Activated CD4-positive, alpha-beta T cell treated with anti-CD3 and anti-CD28 coated beads for 1 hour (primary cell): ENCODE results near the gene ABR.
"Not testable (repeated sequence)": the region's sequence is repeated elsewhere in the genome, so short reads cannot be mapped to it uniquely, and the experiment has no call there.

Experiments
- DNase-seq: peaks from one replicate; pipeline ENCODE4 v3.0.0-alpha.2; 2020

Gene ABR

DNA sequence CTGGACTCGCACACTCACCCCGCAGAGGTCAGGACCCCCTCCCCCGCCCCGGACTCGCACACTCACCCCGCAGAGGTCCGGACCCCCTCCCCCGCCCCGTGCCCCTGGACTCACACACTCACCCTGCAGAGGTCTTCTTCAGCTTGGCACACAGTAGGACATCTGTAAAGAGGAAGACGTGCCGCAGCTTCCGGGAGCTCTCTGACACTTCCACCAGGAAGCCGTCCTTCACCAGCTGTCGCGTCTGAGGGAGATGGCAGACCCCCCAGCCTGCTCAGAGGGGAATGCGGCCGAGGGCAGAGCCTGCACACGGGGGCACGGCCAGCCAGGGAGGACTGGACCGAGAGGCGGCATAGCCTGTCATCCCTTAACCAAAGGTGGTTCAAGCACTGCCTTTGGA lies 109.9 kb downstream of the ABR start:
- no peak for DNase-seq

DNA sequence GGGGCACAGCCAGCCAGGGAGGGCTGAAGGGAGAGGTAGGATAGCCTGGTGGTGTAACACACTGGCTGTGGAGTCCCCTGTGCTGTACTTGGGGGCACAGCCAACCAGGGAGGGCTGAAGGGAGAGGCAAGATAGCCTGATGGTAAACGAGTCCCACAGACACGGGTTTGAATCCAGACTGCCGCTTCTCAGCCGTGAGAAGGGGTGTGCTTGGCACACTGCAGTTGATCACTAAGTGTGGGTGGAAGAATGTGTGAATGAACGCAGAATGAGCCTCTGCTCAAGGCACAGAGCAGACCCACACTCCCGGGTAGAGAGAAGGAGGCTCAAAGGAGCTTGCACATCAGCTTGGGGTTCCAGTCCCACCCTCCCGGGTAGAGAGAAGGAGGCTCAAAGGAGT lies 111.4 kb downstream of the ABR start:
- no peak for DNase-seq

DNA sequence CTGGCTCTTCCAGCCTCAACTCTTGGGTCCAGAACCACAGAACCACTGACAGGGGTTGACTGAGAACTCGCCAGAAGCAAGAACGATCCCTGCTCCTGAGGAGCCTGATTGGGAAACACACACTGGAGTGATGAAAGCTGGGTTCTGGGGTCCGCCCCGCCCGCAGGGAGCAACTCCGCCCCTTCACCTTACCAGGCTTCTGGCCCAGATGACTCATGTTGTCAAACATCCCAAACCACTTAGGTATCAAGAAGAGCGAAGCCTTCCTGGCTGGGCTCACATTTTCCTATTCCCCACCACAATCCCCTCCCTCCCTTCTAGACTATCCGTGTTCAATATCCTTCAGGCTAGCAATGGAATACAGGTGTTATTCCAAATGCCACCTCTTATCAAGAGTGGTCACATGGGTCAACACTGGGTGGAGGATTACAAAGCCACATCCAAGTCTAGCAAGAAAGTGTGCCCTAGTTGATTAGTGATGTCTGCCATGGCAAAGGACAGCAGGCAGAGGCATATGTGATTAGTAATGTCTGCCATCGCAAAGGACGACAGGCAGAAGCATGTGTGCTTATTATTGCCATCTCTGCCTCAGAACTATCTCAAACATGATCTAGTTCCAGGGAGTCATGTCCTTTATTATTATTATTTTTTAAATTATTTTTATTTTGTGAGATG lies 112.4 kb downstream of the ABR start:
- DNase-seq = no peak

DNA sequence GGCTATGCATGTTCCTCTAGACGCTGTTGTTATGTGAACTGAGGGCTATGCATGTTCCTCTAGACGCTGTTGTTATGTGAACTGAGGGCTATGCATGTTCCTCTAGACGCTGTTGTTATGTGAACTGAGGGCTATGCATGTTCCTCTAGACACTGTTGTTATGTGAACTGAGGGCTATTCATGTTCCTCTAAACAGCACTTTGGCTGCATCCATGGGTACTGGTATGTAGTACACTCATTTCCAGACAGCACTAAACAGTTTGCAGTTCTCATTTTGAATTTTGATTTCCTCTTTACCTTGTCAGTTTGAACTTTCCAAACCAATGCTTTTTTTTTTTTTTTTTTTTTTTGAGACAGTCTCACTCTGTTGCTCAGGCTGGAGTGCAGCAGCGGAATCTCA lies 114.4 kb downstream of the ABR start:
- DNase-seq = not testable (repeated sequence)

DNA sequence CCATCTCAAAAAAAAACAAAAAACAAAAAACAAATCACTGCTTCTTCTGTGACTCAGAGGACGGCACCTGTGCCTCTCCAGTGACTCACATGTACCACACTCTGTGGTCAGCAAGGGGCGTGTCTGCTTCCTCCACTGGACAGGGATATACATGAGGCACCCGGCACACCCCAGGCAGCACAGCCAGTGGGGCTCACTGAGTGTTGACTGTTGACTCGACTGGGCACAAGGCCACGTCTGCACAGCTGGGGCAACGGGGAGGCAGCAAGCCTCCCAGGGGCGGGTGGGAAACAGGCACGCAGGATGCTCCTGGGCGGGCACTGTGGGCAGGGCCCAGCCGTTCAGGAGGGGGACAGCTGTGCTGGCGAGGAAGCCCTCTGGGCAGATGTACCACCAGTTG lies 118.8 kb downstream of the ABR start:
- DNase-seq = no peak

DNA sequence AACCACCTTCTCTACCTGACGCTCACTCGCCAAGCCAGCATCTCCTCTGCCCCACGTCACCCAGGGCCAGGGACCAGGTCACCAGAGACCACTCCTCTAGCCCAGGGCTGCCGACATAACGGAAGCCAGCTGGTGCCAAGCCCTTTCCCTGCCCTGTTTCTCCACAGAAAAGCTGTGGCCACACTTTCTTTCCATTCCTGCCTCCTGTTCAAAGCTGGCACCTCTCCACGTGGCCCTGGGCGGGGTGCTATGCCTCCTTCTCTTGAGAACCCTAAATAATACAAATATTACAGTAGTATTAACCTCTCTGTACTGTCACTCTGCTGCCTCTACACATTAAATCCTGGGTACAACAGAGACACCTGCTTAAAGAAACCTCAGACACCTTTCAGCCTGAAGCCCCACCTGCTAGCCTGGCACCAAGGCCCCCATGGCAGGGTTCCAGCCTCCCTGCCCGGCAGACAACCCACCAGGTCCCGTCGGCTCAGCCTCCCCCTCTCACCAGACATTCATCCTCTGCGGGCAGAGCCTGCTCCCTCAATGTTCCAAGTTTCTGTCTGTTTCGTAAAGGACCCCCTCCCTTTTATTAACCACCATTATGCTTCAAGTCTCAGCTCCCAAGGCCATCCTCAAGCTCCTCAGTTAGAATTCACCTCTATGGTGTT lies 120.5 kb downstream of the ABR start:
- DNase-seq = no peak

DNA sequence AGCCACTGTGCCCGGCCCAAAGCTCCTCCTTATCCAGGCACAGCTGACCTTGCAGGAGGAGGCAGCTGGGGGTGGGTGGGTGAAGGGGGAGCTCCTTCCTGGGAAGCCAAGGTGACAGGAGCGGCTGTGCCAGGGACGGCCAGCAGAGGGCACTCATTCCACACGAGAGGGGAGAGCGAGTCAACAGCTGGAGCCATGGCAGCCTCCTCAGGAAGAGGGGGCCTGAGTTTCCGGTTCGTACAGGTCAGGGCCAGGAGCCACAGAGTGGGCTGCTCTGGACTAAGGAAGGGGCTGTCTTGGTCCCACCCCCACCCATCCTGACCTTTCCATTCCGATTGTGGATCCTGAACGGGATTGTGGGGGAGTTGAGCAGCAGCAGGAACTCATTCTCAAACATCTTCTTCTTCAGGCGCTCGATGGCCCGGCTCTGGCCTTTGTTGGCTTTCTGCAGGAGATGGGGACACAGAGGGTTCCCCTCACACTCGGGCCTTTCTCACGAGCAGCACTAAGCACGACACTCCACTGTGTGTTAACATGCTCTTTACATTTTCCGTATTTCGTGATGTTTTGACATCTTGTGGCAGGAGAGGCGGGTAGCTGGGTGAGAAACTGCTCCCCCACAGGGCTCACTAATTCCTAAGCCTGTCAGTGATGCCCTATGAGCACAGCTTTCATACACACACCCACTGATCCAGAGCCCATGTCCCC lies 121.2 kb downstream of the ABR start:
- DNase-seq = peak; percentile 15

DNA sequence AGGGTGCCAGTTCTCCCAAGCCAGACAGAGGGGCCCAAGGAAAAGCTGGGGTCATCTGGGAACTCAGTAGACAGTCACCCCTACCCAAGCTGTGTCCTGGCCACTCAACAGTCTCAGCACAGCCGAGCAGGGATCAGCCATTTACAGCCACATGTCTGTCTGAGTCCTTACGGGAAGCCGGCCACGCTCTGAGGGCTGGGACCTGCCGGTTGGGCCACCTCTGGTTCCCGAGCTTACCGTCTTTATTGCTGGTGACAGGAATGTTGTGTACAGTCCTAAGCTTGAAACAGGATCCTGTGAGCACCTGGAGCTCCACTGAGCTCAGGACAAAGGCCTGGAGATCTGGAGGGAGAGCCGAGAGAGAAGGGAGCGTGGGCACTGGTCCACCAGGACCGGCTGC lies 123.0 kb downstream of the ABR start:
- no peak for DNase-seq

DNA sequence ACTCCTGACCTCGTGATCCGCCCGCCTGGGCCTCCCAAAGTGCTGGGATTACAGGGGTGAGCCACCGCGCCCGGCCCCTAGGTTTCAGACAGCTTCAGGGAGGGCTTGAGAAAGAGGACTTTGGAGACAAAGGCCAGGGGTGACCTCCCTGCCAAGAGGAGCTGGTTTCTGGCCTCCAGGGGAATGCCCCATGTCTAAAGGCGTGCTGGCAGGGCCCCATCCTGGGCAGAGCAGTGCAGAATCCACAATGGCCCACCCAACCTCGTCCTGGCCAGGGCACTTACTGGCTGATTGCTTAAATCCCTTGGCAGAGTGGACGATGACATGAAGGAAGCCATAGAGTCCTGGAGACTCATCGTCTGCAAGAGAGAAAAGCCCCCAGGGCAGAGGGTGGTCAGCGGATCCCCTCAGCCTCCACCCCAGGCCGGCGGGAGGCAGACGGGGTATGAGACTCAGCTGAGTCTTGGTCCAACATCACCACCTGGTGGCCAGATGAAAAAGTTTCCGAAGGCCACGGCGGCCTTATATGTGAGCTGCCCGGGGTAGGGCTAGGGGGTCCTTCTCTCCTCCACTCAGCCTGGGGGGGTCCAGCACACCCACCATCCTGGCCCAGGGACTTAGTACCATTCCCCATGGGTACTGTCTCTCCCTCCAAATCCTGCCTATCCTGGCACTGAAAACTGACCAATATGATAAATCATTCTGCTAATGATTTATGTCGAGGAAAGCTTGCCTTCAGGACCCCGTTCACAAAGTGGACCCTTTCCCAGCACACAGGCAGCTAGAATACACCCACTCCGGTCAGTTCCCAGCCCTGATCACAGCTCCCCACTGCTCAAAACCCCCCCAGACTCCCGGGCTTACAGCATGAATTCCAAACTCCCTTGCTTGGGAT lies 123.8 kb downstream of the ABR start:
- DNase-seq = peak; percentile 15

DNA sequence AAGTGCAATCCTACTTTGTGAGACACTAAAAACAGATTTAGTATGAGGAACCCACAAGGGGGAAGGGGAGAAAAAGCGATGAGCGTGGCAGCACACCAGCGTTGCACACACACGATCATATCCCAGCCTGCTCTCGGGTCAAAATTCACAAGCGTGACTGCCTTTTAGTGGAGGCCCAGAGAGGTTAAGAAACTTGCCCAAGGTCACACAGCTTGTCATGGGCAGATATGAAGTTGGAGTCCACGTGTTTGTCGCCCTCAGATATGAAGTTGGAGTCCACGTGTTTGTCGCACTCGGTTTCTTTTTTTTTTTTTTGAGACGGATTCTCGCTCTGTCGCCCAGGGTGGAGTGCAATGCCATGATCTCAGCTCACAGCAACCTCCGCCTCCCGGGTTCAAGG lies 124.5 kb downstream of the ABR start:
- no peak for DNase-seq

DNA sequence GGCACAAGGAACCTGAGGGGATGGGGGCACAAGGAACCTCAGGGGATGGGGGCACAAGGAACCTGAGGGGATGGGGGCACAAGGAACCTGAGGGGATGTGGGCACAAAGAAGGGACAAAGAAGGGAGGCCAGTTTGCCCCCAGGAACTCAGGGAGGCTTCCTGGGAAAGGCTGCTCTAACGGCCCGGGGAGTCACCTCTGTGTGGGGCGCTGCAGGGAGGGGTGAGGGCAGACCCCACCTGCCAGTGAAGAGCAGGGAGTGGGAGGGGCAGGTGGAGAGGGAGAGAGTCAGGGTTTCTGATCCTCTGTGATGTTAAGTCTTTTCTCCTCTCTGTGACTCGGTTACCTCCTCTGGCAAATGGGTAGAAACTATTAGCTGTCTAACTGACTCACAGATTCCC lies 125.1 kb downstream of the ABR start:
- DNase-seq = no peak

DNA sequence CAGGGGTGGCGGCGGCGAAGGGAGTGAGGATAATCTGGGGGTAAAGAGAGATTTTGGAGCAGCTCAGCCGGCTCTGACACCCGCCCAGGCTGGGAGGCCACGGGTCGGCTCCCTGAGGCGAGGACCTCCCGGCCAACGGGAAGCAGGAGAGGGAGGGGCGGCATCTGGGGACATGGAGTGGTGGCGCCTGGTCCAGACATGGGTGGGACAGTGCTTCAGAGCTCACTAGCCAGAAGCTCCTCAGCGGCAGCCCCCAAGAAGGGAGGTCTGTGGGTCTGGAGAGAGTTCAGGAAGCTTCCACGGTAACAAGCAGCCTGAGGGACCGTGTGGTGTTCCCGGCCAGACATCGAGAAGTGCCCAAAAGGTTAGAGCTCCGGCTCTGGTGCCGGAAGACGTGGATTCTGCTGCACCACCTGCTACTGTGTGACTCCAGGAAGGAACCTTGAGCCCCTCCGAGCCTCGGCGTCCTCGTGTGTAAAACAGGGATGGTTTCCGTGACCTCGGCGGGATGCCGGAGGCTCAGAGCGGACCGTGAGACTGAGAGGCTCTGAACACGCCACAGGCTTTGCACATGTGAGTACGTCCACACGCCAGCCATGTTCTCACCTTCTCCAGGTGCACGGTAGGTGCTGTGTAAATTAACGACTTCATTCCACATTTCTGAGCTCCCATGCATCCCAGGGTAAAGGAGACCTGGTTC lies 126.0 kb downstream of the ABR start:
- DNase-seq = no peak

DNA sequence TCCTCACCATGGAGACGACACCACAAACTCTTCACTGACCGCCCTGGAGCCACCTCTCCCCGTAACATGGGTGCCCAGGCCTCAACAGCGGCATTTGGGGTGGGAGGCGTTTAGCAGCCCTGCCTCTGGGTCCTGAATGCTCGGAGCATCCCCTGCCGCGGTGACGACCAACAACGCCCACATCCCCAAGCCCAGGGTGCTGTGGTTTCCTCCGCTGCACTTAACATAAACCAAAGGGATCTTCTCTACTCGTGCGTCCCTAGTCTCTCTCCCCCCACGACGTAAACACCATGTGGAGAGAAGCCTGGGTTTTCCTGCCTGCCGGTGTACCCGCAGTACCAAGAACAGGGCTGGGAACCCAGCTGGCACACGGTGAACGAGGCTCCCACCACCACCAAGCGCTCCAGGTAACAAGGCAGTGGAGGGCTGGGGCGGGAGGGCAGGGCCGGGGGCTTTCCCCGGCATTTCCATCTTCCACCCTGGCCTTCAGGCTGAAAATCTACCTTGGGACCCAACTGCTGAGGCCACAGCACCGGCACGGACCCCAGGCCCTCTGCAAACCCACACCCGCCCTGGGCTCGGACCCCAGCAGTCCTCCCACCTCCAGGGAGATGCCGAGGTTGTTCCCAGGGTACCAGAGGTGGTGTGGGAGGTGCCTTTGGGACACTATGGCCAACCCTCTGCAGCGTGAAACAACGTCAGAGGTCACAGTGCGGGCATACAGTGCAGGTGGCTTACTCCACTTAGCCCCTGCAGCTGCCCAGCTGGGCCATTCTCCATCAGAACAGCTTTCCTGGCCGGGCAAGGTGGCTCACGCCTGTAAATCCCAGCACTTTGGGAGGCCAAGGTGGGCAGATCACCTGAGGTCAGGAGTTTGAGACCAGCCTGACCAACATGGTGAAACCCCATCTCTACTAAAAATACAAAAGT lies 128.5 kb downstream of the ABR start:
- DNase-seq = no peak

DNA sequence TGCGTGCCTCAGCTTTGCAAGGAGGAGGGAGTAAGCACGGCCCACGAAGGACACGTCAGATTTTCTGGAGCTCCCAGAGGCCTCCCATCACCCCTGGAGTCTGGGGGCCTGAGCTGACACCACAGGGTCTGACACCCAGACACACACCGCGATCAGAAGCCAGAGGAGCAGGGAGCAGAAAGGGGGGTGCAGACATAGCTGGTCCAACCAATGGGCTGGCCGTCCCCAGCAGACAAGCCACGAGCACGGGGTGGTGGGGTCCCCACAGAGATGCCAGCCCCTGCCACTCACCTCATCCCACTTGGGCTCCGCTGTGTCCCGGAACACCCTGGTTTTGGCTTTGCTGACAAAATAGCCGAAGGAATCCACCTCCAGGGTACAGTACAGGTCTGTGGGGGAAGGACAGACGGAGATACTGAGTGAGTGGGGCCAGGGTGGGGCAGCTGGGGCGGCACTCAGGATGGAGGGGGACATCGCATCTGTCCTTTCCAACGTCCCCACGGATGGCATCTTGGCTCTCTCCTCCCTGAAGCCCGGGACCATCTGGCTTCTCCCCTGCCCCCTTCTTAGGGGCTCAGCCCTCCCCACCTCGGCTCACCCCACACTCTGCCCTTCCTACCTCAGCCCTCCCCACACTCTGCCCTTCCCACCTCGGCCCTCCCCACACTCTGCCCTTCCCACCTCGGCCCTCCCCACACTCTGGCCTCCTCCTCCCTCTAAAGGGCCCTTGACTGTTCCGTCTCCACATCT lies 129.4 kb downstream of the ABR start:
- no peak for DNase-seq

DNA sequence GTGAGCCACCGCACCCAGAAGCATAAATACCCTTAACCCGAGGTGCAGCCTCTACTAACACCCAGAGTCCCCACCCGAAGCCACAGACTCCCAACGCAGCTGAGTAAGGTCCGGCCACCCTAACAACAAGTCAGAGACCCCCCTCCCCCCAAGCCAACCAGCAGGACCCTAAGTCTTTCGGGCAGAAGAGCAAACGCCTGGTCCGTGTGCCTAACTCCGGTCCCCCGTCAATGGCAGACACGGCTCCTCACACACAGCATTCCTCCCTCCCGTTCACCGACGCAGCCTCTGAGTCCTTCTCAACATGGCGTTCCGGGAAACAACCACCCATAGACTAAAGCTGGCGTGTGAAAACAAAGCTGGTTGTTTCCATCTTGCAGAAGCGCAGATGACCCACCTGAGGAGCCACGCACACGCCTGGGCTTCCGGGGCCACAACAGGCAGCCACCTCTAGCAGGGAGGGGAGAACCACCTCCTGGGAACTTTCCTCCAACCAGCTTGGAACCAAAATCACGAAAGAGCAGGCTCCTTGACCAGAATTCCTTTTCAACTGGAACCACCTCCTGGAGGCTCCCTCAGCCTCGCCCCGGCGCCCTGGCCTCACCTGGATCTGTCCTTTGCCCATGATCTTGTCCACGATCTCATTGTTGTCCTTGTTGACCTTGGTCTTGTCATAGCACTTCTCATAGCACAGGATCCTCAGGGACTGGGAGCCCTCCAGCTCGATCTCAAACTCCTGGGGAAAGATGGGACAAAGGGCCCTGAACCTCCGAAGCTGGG lies 130.1 kb downstream of the ABR start:
- DNase-seq = no peak

DNA sequence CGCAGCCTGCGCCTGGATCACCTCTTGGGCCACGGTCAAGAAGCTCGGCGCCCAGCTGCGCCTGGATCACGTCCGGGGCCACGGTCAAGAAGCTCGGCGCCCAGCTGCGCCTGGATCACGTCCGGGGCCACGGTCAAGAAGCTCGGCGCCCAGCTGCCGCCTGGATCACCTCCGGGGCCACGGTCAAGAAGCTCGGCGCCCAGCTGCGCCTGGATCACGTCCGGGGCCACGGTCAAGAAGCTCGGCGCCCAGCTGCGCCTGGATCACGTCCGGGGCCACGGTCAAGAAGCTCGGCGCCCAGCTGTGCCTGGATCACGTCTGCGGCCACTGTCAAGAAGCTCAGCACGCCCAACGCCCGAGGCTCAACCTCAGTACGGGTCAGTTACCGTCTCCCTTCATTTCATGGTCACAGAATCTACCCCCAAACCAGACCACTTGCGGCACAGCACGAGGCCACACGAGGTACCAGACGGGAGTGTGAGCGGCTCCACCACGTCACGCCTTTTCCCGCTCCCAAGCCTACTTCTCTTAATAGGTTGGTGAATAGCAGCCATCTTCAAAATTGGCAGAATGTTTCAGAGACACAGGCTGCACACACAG lies 131.2 kb downstream of the ABR start:
- DNase-seq = not testable (repeated sequence)

DNA sequence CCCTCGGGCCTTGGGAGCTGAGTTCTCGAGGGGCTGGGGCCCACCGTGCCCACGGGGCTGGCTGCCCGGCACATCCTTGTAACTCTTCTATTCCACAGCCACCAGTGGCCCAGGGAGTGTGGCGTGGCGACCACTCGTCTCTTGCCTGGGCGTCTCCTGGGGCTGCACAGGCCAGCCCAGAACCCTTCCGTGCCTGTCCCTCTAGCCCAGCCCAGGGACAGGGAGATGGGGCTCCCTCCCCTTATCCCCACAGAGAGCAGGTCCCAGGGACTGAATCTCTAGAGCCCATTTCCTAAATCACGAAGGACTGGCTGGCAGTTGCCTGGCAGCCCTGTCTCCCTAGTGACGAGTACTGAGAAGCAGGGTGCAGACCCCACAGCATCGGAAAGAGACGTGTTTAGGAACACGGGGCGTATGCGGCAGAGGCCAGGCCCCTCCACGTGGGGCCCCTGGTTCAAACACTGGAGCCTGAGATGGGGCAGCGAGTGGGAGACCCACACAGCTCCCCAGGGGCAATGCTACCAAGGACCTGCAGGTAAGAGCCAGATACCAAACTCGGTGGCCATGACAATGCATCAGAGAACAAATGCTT lies 131.8 kb downstream of the ABR start:
- no peak for DNase-seq

DNA sequence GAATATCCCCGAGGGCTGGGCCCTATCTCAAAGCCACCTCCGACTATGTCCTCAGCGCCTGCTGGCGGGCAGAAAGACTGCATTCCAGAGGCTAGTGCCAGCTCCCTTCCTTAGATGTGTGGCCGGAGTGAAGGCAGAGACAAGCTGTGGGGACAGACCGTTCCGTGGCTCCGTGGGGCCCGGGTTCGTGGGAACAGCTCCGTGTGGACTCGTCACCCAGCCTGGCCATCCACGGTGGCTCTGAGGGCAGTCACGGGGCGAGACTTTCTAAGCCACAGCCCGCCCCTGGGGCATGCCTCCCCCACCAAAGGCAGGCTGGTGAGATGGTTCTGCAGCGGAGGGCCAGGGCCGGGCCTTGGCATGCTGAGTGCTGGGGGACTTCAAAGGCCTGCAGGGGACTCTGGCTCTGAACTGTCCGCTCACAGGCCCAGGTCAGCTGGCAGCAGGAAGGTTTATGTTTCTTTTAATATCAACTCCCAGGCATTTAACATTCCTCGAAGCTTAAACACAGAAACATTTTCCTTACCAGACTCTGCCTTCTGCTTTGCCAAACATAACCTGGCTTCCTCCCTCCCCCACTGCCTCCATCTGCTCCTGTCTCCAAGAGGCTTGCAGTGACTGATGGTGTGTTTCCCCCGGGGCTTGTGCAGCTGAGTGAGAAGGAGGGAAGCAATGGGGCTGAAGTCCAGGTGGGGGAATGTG lies 132.5 kb downstream of the ABR start:
- no peak for DNase-seq
